SU-DHL-6 (cell line): Measurements from ENCODE around the gene PLCL1.

Experiments used
- H2AFZ ChIP-seq: fragments of 200-600 bp; sonication (generic); 2 replicates; pipeline ENCODE4 v1.6.1; 2014; ENCODE audit warnings: low read depth, mild to moderate bottlenecking, moderate library complexity, mixed read lengths, antibody characterized with exemption, low read length; ENCODE audit not compliant: severe bottlenecking
- H3F3A ChIP-seq: fragments of 200-600 bp; shearing (Covaris generic); 2 replicates; pipeline ENCODE4 v1.6.0; 2016; ENCODE audit warnings: antibody characterized with exemption, mild to moderate bottlenecking; ENCODE audit not compliant: insufficient read depth
- H3K27ac ChIP-seq: fragments of 200-600 bp; sonication (generic); 2 replicates; pipeline ENCODE4 v1.5.1; 2016; ENCODE audit warnings: low read depth, mild to moderate bottlenecking, low read length, moderate library complexity, mixed read lengths
- H3K27me3 ChIP-seq: fragments of 200-600 bp; sonication (generic), shearing (Covaris generic); 2 replicates; pipeline ENCODE4 v1.6.0; 2014; ENCODE audit warnings: mild to moderate bottlenecking, low read length
- H3K36me3 ChIP-seq: fragments of 200-600 bp; sonication (generic); 2 replicates; pipeline ENCODE4 v1.6.1; 2014; ENCODE audit warnings: mild to moderate bottlenecking, low read length, mixed read lengths
- H3K4me2 ChIP-seq: fragments of 300-600, 200-600 bp; shearing (Covaris generic), sonication (generic); 2 replicates; pipeline ENCODE4 v1.6.0; 2014; ENCODE audit warnings: low read length, low read depth, mild to moderate bottlenecking; ENCODE audit not compliant: poor library complexity, severe bottlenecking
- H3K4me3 ChIP-seq: fragments of 200-600 bp; sonication (generic); 2 replicates; pipeline ENCODE4 v1.5.1; 2014; ENCODE audit warnings: antibody characterized with exemption, low read length, mild to moderate bottlenecking, mixed read lengths; ENCODE audit not compliant: insufficient read depth, poor library complexity, severe bottlenecking
- H3K79me2 ChIP-seq: fragments of 200-600 bp; sonication (generic); 2 replicates; pipeline ENCODE4 v1.6.1; 2014; ENCODE audit warnings: mild to moderate bottlenecking, low read length, moderate library complexity; ENCODE audit not compliant: insufficient read depth
- H3K9ac ChIP-seq: fragments of 200-600 bp; sonication (generic); 2 replicates; pipeline ENCODE4 v1.7.0; 2014; ENCODE audit warnings: mild to moderate bottlenecking, low read length
- H3K9me2 ChIP-seq: fragments of 200-600 bp; sonication (generic); replicated peaks from 2 replicates; pipeline ENCODE4 v1.6.1; 2014; ENCODE audit warnings: low read length; ENCODE audit not compliant: insufficient read depth
- H3K9me3 ChIP-seq: fragments of 200-600 bp; sonication (generic); 2 replicates; pipeline ENCODE4 v1.6.1; 2014; ENCODE audit warnings: low read length, mixed read lengths; ENCODE audit not compliant: insufficient read depth
- H4K20me1 ChIP-seq: fragments of 200-600 bp; sonication (generic); 2 replicates; pipeline ENCODE4 v1.6.1; 2014; ENCODE audit warnings: low read depth, mild to moderate bottlenecking, antibody characterized with exemption, low read length, moderate library complexity, mixed read lengths
- EZH2phosphoT487 ChIP-seq: fragments of 200-600 bp; sonication (generic), shearing (Covaris generic); conservative IDR thresholded peaks from 2 replicates; pipeline ENCODE4 v1.6.1; 2018; ENCODE audit warnings: mild to moderate bottlenecking, antibody characterized with exemption, low read length, moderate library complexity, mixed read lengths
- TF ChIP-seq, protein P1 (sequence below): fragments of 200-600 bp; sonication (generic); IDR thresholded peaks from one replicate; pipeline ENCODE4 v1.5.1; 2017; ENCODE audit warnings: antibody characterized with exemption, mild to moderate bottlenecking, low read length, moderate library complexity; ENCODE audit not compliant: insufficient read depth, poor library complexity, severe bottlenecking

Gene PLCL1

GRCh38 chr2:197958592-197959150 lies 154.3 kb downstream of the PLCL1 start:
- Histone ChIP-seq H3K27me3 (no peaks in the 10 kb centered on the region), H3K4me2 (no peak overlapping the region), H3K27ac (no peak overlapping the region), H4K20me1 (no peaks in the 10 kb centered on the region; the same call in 1 of the 2 replicates), H3K9me2 (no peaks in the 10 kb centered on the region), H3K9ac (no peak overlapping the region), H3K4me3 (no peak overlapping the region), H3K79me2 (no peaks in the 10 kb centered on the region), H3K9me3 (no peaks in the 10 kb centered on the region), H2AFZ (no peak overlapping the region), H3F3A (no peaks in the 10 kb centered on the region), H3K36me3 (no peaks in the 10 kb centered on the region)
- TF ChIP-seq, protein P1, sequence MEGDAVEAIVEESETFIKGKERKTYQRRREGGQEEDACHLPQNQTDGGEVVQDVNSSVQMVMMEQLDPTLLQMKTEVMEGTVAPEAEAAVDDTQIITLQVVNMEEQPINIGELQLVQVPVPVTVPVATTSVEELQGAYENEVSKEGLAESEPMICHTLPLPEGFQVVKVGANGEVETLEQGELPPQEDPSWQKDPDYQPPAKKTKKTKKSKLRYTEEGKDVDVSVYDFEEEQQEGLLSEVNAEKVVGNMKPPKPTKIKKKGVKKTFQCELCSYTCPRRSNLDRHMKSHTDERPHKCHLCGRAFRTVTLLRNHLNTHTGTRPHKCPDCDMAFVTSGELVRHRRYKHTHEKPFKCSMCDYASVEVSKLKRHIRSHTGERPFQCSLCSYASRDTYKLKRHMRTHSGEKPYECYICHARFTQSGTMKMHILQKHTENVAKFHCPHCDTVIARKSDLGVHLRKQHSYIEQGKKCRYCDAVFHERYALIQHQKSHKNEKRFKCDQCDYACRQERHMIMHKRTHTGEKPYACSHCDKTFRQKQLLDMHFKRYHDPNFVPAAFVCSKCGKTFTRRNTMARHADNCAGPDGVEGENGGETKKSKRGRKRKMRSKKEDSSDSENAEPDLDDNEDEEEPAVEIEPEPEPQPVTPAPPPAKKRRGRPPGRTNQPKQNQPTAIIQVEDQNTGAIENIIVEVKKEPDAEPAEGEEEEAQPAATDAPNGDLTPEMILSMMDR: no peak
- no peak for TF ChIP-seq EZH2phosphoT487

DNA sequence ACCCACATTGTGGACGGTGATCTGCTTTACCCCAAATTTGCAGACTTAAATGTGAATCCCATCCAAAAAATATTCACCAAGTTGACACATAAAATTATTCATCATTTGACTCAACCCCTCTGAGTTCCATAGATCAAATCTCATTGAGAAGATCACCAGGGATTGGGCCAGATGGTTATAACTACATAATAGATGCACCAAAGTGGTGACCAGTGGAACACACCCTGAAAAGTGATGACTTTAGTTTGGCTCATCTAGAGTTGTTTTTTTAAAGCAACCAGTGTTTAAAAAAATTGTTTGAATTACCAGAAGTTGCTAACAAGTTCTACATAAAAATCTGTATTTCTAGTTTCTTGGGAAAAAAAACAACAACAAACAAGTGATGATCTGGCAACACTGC lies 155.0 kb downstream of the PLCL1 start:
- H3K27me3 ChIP-seq: no peaks in the 10 kb centered on the region

DNA sequence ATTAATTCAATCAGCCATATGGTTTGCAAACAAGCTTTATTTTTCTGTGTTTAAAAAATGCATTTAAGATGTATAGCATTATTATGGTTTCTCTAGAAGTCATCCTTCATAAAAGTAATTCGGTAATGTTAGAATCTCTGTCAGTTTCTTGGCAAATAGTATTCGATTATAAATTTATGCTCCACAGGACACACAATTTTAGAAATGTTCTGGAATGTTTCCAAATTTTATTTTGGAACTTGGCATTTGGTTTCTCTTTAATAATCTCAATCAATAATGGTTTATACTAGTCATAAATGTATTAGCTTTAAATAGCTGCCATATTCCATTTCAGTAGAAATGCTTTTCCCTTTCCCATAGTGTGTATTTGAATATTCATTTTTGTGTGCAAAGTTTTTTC lies 156.4 kb downstream of the PLCL1 start:
- no peak overlapping the region for H3K4me3 ChIP-seq
- no peaks in the 10 kb centered on the region for H3K36me3 ChIP-seq
- no peaks in the 10 kb centered on the region for H3K9me2 ChIP-seq
- no peaks in the 10 kb centered on the region for H3F3A ChIP-seq
- H3K27me3 ChIP-seq: no peaks in the 10 kb centered on the region
- no peak overlapping the region for H2AFZ ChIP-seq
- H3K9me3 ChIP-seq: no peaks in the 10 kb centered on the region; the same call in 1 of the 2 replicates
- no peaks in the 10 kb centered on the region for H3K79me2 ChIP-seq
- H3K27ac ChIP-seq: no peak overlapping the region
- no peak overlapping the region for H3K4me2 ChIP-seq
- H4K20me1 ChIP-seq: no peaks in the 10 kb centered on the region; the same call in 1 of the 2 replicates
- H3K9ac ChIP-seq: no peak overlapping the region
- TF ChIP-seq, protein P1: no peak
- no peak for TF ChIP-seq EZH2phosphoT487

More for the DNA sequence above, 155.0 kb downstream of the PLCL1 start:
- H3K27ac ChIP-seq: no peak overlapping the region
- no peaks in the 10 kb centered on the region for H3F3A ChIP-seq
- H3K79me2 ChIP-seq: no peaks in the 10 kb centered on the region
- no peak overlapping the region for H3K9ac ChIP-seq
- H2AFZ ChIP-seq: no peak overlapping the region
- H3K36me3 ChIP-seq: no peaks in the 10 kb centered on the region
- H3K9me3 ChIP-seq: no peaks in the 10 kb centered on the region
- H4K20me1 ChIP-seq: no peaks in the 10 kb centered on the region; the same call in 1 of the 2 replicates
- H3K9me2 ChIP-seq: no peaks in the 10 kb centered on the region
- H3K4me3 ChIP-seq: no peak overlapping the region
- no peak overlapping the region for H3K4me2 ChIP-seq
- no peak for TF ChIP-seq EZH2phosphoT487
- TF ChIP-seq, protein P1: no peak
